DND-41 (cell line): ENCODE measurements around the gene SRGAP3.

Experiments
- ATAC-seq: fragments of 200-7000 bp; cut with Tn5 transposase; 3 replicates; pipeline ENCODE4 v1.9.1; 2021; ENCODE audit warnings: low read depth; ENCODE audit not compliant: insufficient read depth
- DNase-seq: peaks from one replicate; pipeline ENCODE4 v3.0.0-alpha.2; 2020
- H2AFZ ChIP-seq: 2 replicates; pipeline ENCODE4 v1.6.0; 2012; ENCODE audit warnings: low read depth, low read length
- H3K27ac ChIP-seq: 2 replicates; pipeline ENCODE4 v1.5.1; 2012; ENCODE audit warnings: low read length, inconsistent platforms
- H3K27me3 ChIP-seq: fragments of 200-600 bp; sonication (generic); 2 replicates; pipeline ENCODE4 v1.6.0; 2012; ENCODE audit warnings: low read length, mild to moderate bottlenecking, inconsistent platforms; ENCODE audit not compliant: insufficient read depth, poor library complexity
- H3K36me3 ChIP-seq: 2 replicates; pipeline ENCODE4 v1.5.1; 2012; ENCODE audit warnings: low read length, inconsistent platforms; ENCODE audit not compliant: insufficient read depth
- H3K4me1 ChIP-seq: 2 replicates; pipeline ENCODE4 v1.5.1; 2012; ENCODE audit warnings: mild to moderate bottlenecking, low read length; ENCODE audit not compliant: insufficient read depth
- H3K4me2 ChIP-seq: 2 replicates; pipeline ENCODE4 v1.6.0; 2012; ENCODE audit warnings: mild to moderate bottlenecking, moderate library complexity, low read length, inconsistent platforms; ENCODE audit not compliant: insufficient read depth
- H3K4me3 ChIP-seq, 2 experiments: fragments of 200-600 bp in 1 of 2; shearing (Covaris generic) in 1 of 2; 2 replicates each; pipeline ENCODE4 v1.5.1; 2012 to 2016; ENCODE audit warnings: inconsistent platforms in 2 of 2, low read length in 2 of 2, mild to moderate bottlenecking in 2 of 2, low read depth in 1 of 2, moderate library complexity in 1 of 2
- H3K79me2 ChIP-seq: 2 replicates; pipeline ENCODE4 v1.6.0; 2012; ENCODE audit warnings: low read length, inconsistent platforms; ENCODE audit not compliant: insufficient read depth
- H3K9ac ChIP-seq: 2 replicates; pipeline ENCODE4 v1.6.0; 2012; ENCODE audit warnings: low read depth, mild to moderate bottlenecking, inconsistent platforms, low read length, moderate library complexity
- H3K9me3 ChIP-seq: 2 replicates; pipeline ENCODE4 v1.5.1; 2012; ENCODE audit warnings: low read length, moderate library complexity, mild to moderate bottlenecking, inconsistent platforms; ENCODE audit not compliant: insufficient read depth, severe bottlenecking
- H4K20me1 ChIP-seq: 2 replicates; pipeline ENCODE4 v1.6.0; 2012; ENCODE audit warnings: low read length; ENCODE audit not compliant: insufficient read depth
- CTCF ChIP-seq: IDR thresholded peaks from 2 replicates; pipeline ENCODE4 v1.5.1; 2012; ENCODE audit warnings: borderline replicate concordance, low read length, moderate library complexity, mild to moderate bottlenecking; ENCODE audit not compliant: poor library complexity, severe bottlenecking; ENCODE audit errors: extremely low read depth
- EZH2 ChIP-seq: IDR thresholded peaks from 3 replicates; pipeline ENCODE4 v1.6.1; 2012; ENCODE audit warnings: borderline replicate concordance, low read depth, mild to moderate bottlenecking, moderate library complexity, low read length, inconsistent platforms; ENCODE audit not compliant: severe bottlenecking

SRGAP3 gene

GRCh38 chr3:9061634-9062033 lies 187.8 kb downstream of the SRGAP3 start:
- peaks cover 4% of the 10 kb centered on the region for H3K9me3 ChIP-seq
- ATAC-seq, result no peak
- no peak overlapping the region for H3K9ac ChIP-seq
- no peaks in the 10 kb centered on the region for H3K36me3 ChIP-seq
- H3K27me3 ChIP-seq, result no peaks in the 10 kb centered on the region
- no peak overlapping the region for H2AFZ ChIP-seq
- no peak for DNase-seq
- no peaks in the 10 kb centered on the region for H3K4me1 ChIP-seq
- TF ChIP-seq EZH2 (no peak), CTCF (no peak)
- no peak overlapping the region for H3K27ac ChIP-seq
- H3K79me2 ChIP-seq, result no peaks in the 10 kb centered on the region
- no peak overlapping the region for H3K4me2 ChIP-seq
- no peaks in the 10 kb centered on the region for H4K20me1 ChIP-seq
- no peak overlapping the region for H3K4me3 ChIP-seq

GRCh38 chr3:9059489-9060400 lies 189.7 kb downstream of the SRGAP3 start:
- no peak for DNase-seq

GRCh38 chr3:9056581-9056980 lies 192.9 kb downstream of the SRGAP3 start:
- Histone ChIP-seq H3K4me1 (no peaks in the 10 kb centered on the region), H3K9me3 (no peaks in the 10 kb centered on the region), H3K4me2 (no peak overlapping the region), H3K9ac (no peak overlapping the region), H3K27me3 (peaks cover 4% of the 10 kb centered on the region), H3K36me3 (no peaks in the 10 kb centered on the region), H2AFZ (no peak overlapping the region), H3K79me2 (no peaks in the 10 kb centered on the region), H4K20me1 (no peaks in the 10 kb centered on the region), H3K4me3 (no peak overlapping the region), H3K27ac (no peak overlapping the region)
- DNase-seq, result no peak
- ATAC-seq, result no peak
- TF ChIP-seq CTCF (no peak), EZH2 (no peak)

More at GRCh38 chr3:9059489-9060400, 189.7 kb downstream of the SRGAP3 start:
- H3K36me3 ChIP-seq, result no peaks in the 10 kb centered on the region
- H3K27ac ChIP-seq, result no peak overlapping the region
- H3K4me2 ChIP-seq, result no peak overlapping the region
- no peaks in the 10 kb centered on the region for H4K20me1 ChIP-seq
- no peak for ATAC-seq
- H3K4me3 ChIP-seq, result no peak overlapping the region
- H3K4me1 ChIP-seq, result no peaks in the 10 kb centered on the region
- H2AFZ ChIP-seq, result no peak overlapping the region
- no peaks in the 10 kb centered on the region for H3K79me2 ChIP-seq
- peaks cover 4% of the 10 kb centered on the region for H3K9me3 ChIP-seq
- no peaks in the 10 kb centered on the region for H3K27me3 ChIP-seq
- no peak overlapping the region for H3K9ac ChIP-seq
- no peak for TF ChIP-seq EZH2
- no peak for TF ChIP-seq CTCF
